Endothelial cell of umbilical vein (primary cell): ENCODE measurements around the gene TGFA. TPM values are rescaled to one million over a fixed set of nuclear protein-coding genes. Genes with fewer than 3 reads are reported as not detected.

Experiments
- BruUV-seq: library from RNA; stranded (reverse); fragments of 400-500 nt; replicated peaks from 2 replicates; lab custom pipeline; 2021; lab: Mats Ljungman, UMichigan
- CTCF ChIA-PET: fragments of 300-600, 350-600 bp; sonication (Branson Sonifier 250); formaldehyde crosslinking; loops from one replicate; lab custom pipeline; 2021; ENCODE audit warnings: antibody characterized with exemption, inconsistent platforms; lab: Charles Lee
- POLR2A ChIA-PET: fragments of 300-600, 350-600 bp; sonication (Branson Sonifier 250); formaldehyde crosslinking; loops from one replicate; lab custom pipeline; 2021; ENCODE audit warnings: antibody characterized with exemption, inconsistent platforms; lab: Charles Lee
- DNase-seq: peaks from one replicate; pipeline ENCODE4 v3.0.0-alpha.2; 2011; ENCODE audit warnings: low read depth, low spot score
- FAIRE-seq: peaks from 2 replicates; lab custom pipeline; 2011; peaks lifted over from hg19 to GRCh38; lab: Jason Lieb, UNC
- H2AFZ ChIP-seq: 2 replicates; pipeline ENCODE4 v1.6.0; 2012; ENCODE audit warnings: low read depth, low read length, control low read depth, inconsistent platforms
- H3K27ac ChIP-seq: 2 replicates; pipeline ENCODE4 v1.5.1; 2011; ENCODE audit warnings: low read depth, mild to moderate bottlenecking, control low read depth, low read length, moderate library complexity; ENCODE audit not compliant: insufficient read depth
- H3K27me3 ChIP-seq, 2 experiments: 2 replicates each; pipeline versions ENCODE4 v1.6.0 to v1.6.1; 2011; ENCODE audit warnings: low read length in 2 of 2, mixed read lengths in 1 of 2; ENCODE audit not compliant: control insufficient read depth in 2 of 2, insufficient read depth in 2 of 2
- H3K36me3 ChIP-seq, 2 experiments: 2 replicates in 1 of 2; 3 replicates in 1 of 2; pipeline ENCODE4 v1.5.1; 2011; ENCODE audit warnings: low read length in 2 of 2, mild to moderate bottlenecking in 1 of 2, moderate library complexity in 1 of 2; ENCODE audit not compliant: control insufficient read depth in 2 of 2, insufficient read depth in 2 of 2; ENCODE audit errors: extremely low read depth in 1 of 2
- H3K4me1 ChIP-seq: 3 replicates; pipeline ENCODE4 v1.5.1; 2011; ENCODE audit warnings: mild to moderate bottlenecking, low read length; ENCODE audit not compliant: control insufficient read depth, insufficient read depth; ENCODE audit errors: extremely low read depth
- H3K4me2 ChIP-seq: 2 replicates; pipeline ENCODE4 v1.6.1; 2011; ENCODE audit warnings: low read length, control low read depth, mixed read lengths; ENCODE audit not compliant: insufficient read depth
- H3K4me3 ChIP-seq, 3 experiments: fragments of 200-600 bp in 1 of 3; sonication (generic), shearing (Covaris generic) in 1 of 3; replicated peaks in 1 of 3; 2 replicates each; pipeline ENCODE4 v1.5.1; 2011 to 2016; ENCODE audit warnings: control low read depth in 3 of 3, low read length in 3 of 3, mild to moderate bottlenecking in 2 of 3, inconsistent platforms in 1 of 3, low read depth in 1 of 3, moderate library complexity in 1 of 3; ENCODE audit not compliant: insufficient read depth in 1 of 3
- H3K79me2 ChIP-seq: 2 replicates; pipeline ENCODE4 v1.6.0; 2012; ENCODE audit warnings: low read length, inconsistent platforms; ENCODE audit not compliant: control insufficient read depth, insufficient read depth
- H3K9ac ChIP-seq: replicated peaks from 2 replicates; pipeline ENCODE3; 2011; ENCODE audit warnings: low read length, control low read depth; ENCODE audit not compliant: insufficient read depth; ENCODE audit errors: extremely low read depth
- H3K9me1 ChIP-seq: replicated peaks from 3 replicates; pipeline ENCODE4 v1.6.0; 2011; ENCODE audit warnings: mild to moderate bottlenecking, low read length; ENCODE audit not compliant: control insufficient read depth, insufficient read depth; ENCODE audit errors: extremely low read depth
- H3K9me3 ChIP-seq: replicated peaks from 2 replicates; pipeline ENCODE4 v1.5.1; 2012; ENCODE audit warnings: low read length, inconsistent platforms; ENCODE audit not compliant: control insufficient read depth, insufficient read depth
- H4K20me1 ChIP-seq: replicated peaks from 2 replicates; pipeline ENCODE3; 2011; ENCODE audit warnings: mild to moderate bottlenecking, low read length; ENCODE audit not compliant: control insufficient read depth, insufficient read depth; ENCODE audit errors: extremely low read depth
- EZH2 ChIP-seq: IDR thresholded peaks from 2 replicates; pipeline ENCODE4 v1.6.1; 2012; ENCODE audit warnings: borderline replicate concordance, low read depth, mild to moderate bottlenecking, moderate library complexity, low read length, inconsistent platforms; ENCODE audit not compliant: severe bottlenecking
- FOS ChIP-seq: IDR thresholded peaks from 2 replicates; pipeline ENCODE4 v1.6.1; 2011; ENCODE audit warnings: mild to moderate bottlenecking, low read length, moderate library complexity, borderline replicate concordance; ENCODE audit not compliant: insufficient read depth
- GATA2 ChIP-seq: IDR thresholded peaks from 2 replicates; pipeline ENCODE4 v1.7.0; 2011; ENCODE audit warnings: low read depth, mild to moderate bottlenecking, moderate library complexity, mixed read lengths, low read length; ENCODE audit not compliant: insufficient read length, insufficient read depth
- JUN ChIP-seq: IDR thresholded peaks from 2 replicates; pipeline ENCODE4 v1.6.1; 2011; ENCODE audit warnings: borderline replicate concordance, low read depth; ENCODE audit not compliant: insufficient read length, insufficient read depth
- MYC ChIP-seq: IDR thresholded peaks from one replicate; pipeline ENCODE4 v1.6.1; 2011; ENCODE audit warnings: mild to moderate bottlenecking, low read depth, low read length
- POLR2A ChIP-seq: IDR thresholded peaks from 2 replicates; pipeline ENCODE4 v1.6.1; 2012; ENCODE audit warnings: low read depth, mild to moderate bottlenecking, control low read depth, low read length
- POLR2AphosphoS5 ChIP-seq: IDR thresholded peaks from 2 replicates; pipeline ENCODE4 v1.6.1; 2012; ENCODE audit warnings: low read depth, mild to moderate bottlenecking, control low read depth, low read length, moderate library complexity; ENCODE audit not compliant: insufficient read depth
- dilution Hi-C: fragments of 300-500 bp; cut with MboI; formaldehyde crosslinking; loops from one replicate; pipeline ENCODE4 v1.15.0; 2019; ENCODE audit warnings: low sequenced_read_pairs; ENCODE audit not compliant: extremely low pct_ligation_motif_present
- intact Hi-C: fragments of 100-400 bp; cut with micrococcal nuclease; formaldehyde crosslinking; loops from one replicate; pipeline ENCODE4 v1.10.0; 2022
- polyA plus RNA-seq, 4 experiments: library from polyadenylated mRNA; depleted of rRNA in 3 of 4; stranded (reverse) in 3 of 4; unstranded in 1 of 4; fragments of >200 nt; gene quantifications; 2 replicates each; pipeline versions ENCODE4 v1.2.1 to v1.2.3, GENCODE V29; 2011 to 2012; ENCODE audit warnings: missing spikeins in 1 of 4
- total RNA-seq: library from RNA; stranded (reverse); gene quantifications from 2 replicates; pipeline ENCODE4 v1.2.3, GENCODE V29; 2021
- TF ChIP-seq, protein P1 (sequence below), 2 donors: IDR thresholded peaks; 1 replicate in 1 of 2; 2 replicates in 1 of 2; pipeline ENCODE4 v1.5.1; 2011; ENCODE audit warnings: low read length in 2 of 2, mild to moderate bottlenecking in 2 of 2, moderate library complexity in 2 of 2, control low read depth in 1 of 2, inconsistent platforms in 1 of 2, low read depth in 1 of 2; ENCODE audit not compliant: insufficient read depth in 1 of 2; ENCODE audit errors: extremely low read depth in 1 of 2
- TF ChIP-seq, protein P2 (sequence below): IDR thresholded peaks from 2 replicates; pipeline ENCODE4 v1.6.1; 2011; ENCODE audit not compliant: insufficient read depth, insufficient read length

The TGFA gene
- total and polyA plus RNA-seq, 2 donors (not counting 3 experiments of a cell fraction or from before 2014, with no cell fraction given) = 0.22 to 0.32 TPM

DNA sequence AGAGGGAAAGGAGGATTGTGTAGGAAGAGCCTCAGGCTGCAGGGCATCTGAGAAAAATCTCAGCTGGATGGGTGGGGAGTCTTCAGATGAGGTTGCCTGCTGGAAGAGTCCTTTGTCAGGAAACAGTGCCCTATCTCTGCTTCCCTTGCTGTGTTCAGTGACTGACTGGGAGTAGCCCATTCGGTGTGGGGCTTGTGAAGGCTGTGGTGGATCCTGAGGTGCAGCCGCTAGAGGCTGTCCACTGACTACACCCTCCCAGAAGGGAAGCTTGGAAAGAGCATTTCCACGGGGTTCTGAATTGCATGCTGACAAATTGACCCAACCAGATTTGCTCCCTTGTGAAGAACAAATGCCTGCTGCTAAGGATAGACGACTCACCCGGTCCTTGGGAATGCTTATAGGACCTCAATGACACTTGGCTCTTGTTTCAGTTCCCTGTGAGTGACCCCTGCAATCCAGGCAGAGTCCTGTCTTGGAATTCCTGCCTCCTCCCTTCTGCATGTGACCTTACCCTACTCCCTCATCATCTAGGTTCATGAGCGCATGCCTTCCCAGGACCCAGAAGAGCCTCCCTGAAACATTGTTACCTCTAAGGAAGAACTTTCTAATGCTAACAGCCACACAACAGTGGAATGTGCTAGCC lies 142.0 kb downstream of the TGFA start:
- no TSS peak for BruUV-seq
- Histone ChIP-seq H3K4me2 (no peak overlapping the region), H3K27me3 (peaks cover 20 to 24% of the 10 kb centered on the region in 2 experiments)

More for the DNA sequence above, 142.0 kb downstream of the TGFA start:
- no peaks in the 10 kb centered on the region for H3K4me1 ChIP-seq
- H3K27ac ChIP-seq = no peak overlapping the region
- H4K20me1 ChIP-seq = no peaks in the 10 kb centered on the region
- H3K4me3 ChIP-seq = no peak overlapping the region
- H3K9me3 ChIP-seq = no peaks in the 10 kb centered on the region
- no peaks in the 10 kb centered on the region for H3K79me2 ChIP-seq
- H3K36me3 ChIP-seq = no peaks in the 10 kb centered on the region
- DNase-seq (no peak), FAIRE-seq (no peak)
- dilution Hi-C loops (no loop called here), intact Hi-C loops (no loop called here)
- POLR2A ChIA-PET = no interaction called here
- H2AFZ ChIP-seq = no peak overlapping the region
- CTCF ChIA-PET = no interaction called here
- no peak overlapping the region for H3K9ac ChIP-seq
- H3K9me1 ChIP-seq = no peaks in the 10 kb centered on the region
- no peak for TF ChIP-seq FOS
- no peak for TF ChIP-seq MYC
- TF ChIP-seq EZH2 = no peak
- TF ChIP-seq, protein P1, sequence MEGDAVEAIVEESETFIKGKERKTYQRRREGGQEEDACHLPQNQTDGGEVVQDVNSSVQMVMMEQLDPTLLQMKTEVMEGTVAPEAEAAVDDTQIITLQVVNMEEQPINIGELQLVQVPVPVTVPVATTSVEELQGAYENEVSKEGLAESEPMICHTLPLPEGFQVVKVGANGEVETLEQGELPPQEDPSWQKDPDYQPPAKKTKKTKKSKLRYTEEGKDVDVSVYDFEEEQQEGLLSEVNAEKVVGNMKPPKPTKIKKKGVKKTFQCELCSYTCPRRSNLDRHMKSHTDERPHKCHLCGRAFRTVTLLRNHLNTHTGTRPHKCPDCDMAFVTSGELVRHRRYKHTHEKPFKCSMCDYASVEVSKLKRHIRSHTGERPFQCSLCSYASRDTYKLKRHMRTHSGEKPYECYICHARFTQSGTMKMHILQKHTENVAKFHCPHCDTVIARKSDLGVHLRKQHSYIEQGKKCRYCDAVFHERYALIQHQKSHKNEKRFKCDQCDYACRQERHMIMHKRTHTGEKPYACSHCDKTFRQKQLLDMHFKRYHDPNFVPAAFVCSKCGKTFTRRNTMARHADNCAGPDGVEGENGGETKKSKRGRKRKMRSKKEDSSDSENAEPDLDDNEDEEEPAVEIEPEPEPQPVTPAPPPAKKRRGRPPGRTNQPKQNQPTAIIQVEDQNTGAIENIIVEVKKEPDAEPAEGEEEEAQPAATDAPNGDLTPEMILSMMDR (IDR thresholded peaks at IDR 0.05; ENCODE audit: extremely low read depth in 1 of 2, insufficient read depth in 1 of 2, low read depth in 1 of 2, low read length in 2 of 2) = no peak
- no peak for TF ChIP-seq JUN
- TF ChIP-seq GATA2 = no peak
- TF ChIP-seq POLR2AphosphoS5 = no peak
- no peak for TF ChIP-seq POLR2A
- TF ChIP-seq, protein P2, sequence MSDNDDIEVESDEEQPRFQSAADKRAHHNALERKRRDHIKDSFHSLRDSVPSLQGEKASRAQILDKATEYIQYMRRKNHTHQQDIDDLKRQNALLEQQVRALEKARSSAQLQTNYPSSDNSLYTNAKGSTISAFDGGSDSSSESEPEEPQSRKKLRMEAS = no peak
